ENCODE results near the gene AP5M1.

GRCh38 chr14:57244106-57244505, 24.7 kb upstream of the AP5M1 start:
- TF ChIP-seq CTCF (IDR thresholded peaks at IDR 0.05) (no peak), EP300 (IDR thresholded peaks at IDR 0.05) (no peak)

Data from suprapubic skin (tissue), 3 donors.